ENCODE data around the gene PDCL2.

GRCh38 chr4:55618546-55619143, 26.6 kb upstream of the PDCL2 start:
- TF ChIP-seq CTCF (IDR thresholded peaks at IDR 0.05) (no peak), POLR2A (IDR thresholded peaks at IDR 0.05) (no peak), POLR2AphosphoS5 (IDR thresholded peaks at IDR 0.05) (no peak)

Data from prostate gland (tissue), 2 donors.